Activated CD8-positive, alpha-beta memory T cell treated with anti-CD3 and anti-CD28 coated beads, Interleukin-2, amount 50 U/mL, for 48 hours (primary cell): Measurements from ENCODE around the gene CDH4.

Experiments
- DNase-seq: peaks from one replicate; pipeline ENCODE4 v3.0.0-alpha.2; 2020

The CDH4 gene

GRCh38 chr20:61859767-61860166 lies 607.7 kb downstream of the CDH4 start:
- no peak for DNase-seq

GRCh38 chr20:61860260-61860987 lies 608.4 kb downstream of the CDH4 start:
- DNase-seq = no peak

GRCh38 chr20:61861054-61861841 lies 609.2 kb downstream of the CDH4 start:
- no peak for DNase-seq

GRCh38 chr20:61861858-61862257 lies 609.8 kb downstream of the CDH4 start:
- DNase-seq = no peak

- no peak for DNase-seq
Observed at GRCh38 chr20:61862881-61863280, 610.8 kb downstream of the CDH4 start.

GRCh38 chr20:61864481-61864880 lies 612.4 kb downstream of the CDH4 start:
- no peak for DNase-seq

- no peak for DNase-seq
Observed at GRCh38 chr20:61865353-61865752, 613.3 kb downstream of the CDH4 start.

GRCh38 chr20:61866165-61866564 lies 614.1 kb downstream of the CDH4 start:
- no peak for DNase-seq

GRCh38 chr20:61868006-61868405 lies 615.9 kb downstream of the CDH4 start:
- DNase-seq = no peak

- no peak for DNase-seq
Observed at GRCh38 chr20:61868466-61869090, 616.5 kb downstream of the CDH4 start.

GRCh38 chr20:61869750-61870507 lies 617.9 kb downstream of the CDH4 start:
- no peak for DNase-seq

- DNase-seq = no peak
Observed at GRCh38 chr20:61871160-61871559, 619.1 kb downstream of the CDH4 start.

GRCh38 chr20:61871913-61872312 lies 619.9 kb downstream of the CDH4 start:
- DNase-seq = no peak

GRCh38 chr20:61872371-61872900 lies 620.4 kb downstream of the CDH4 start:
- DNase-seq = no peak

GRCh38 chr20:61873651-61874420 lies 621.8 kb downstream of the CDH4 start:
- no peak for DNase-seq

GRCh38 chr20:61874421-61875068 lies 622.5 kb downstream of the CDH4 start:
- DNase-seq = no peak

- no peak for DNase-seq
Observed at GRCh38 chr20:61875221-61875885, 623.3 kb downstream of the CDH4 start.

GRCh38 chr20:61875996-61876395 lies 623.9 kb downstream of the CDH4 start:
- no peak for DNase-seq

GRCh38 chr20:61876952-61877728 lies 625.1 kb downstream of the CDH4 start:
- DNase-seq = no peak
